Diencephalon (tissue), 1 donor: ENCODE measurements around the gene SLC38A7. TPM values are rescaled to one million over a fixed set of nuclear protein-coding genes. Genes with fewer than 3 reads are reported as not detected.

ENCODE experiments used
- total RNA-seq: library from RNA; depleted of rRNA; stranded (reverse); fragments of >200 nt; gene quantifications from one replicate; pipeline ENCODE4 v1.2.3, GENCODE V29; 2014

Gene SLC38A7
- 24.7 TPM for total RNA-seq

GRCh38 chr16:58684354-58685083 lies at the start of gene SLC38A7:
Gene SLC38A7 (minus strand): TSS chr16:58684770. CDS start chr16:58680126, 4,644 bp downstream.

GRCh38 chr16:58733671-58734458 lies 49.3 kb upstream of the SLC38A7 start, which contains the start of gene GOT2:
Gene GOT2 (minus strand): TSS chr16:58734316. CDS start chr16:58734228, 88 bp downstream.

GRCh38 chr16:58629733-58630640 lies 54.6 kb downstream of the SLC38A7 start, which contains the start of gene CNOT1:
Gene CNOT1 (minus strand): TSS chr16:58629826. CDS start chr16:58599337, 30,489 bp downstream.

Other genes starting within 250 kb of the SLC38A7 start
- 595 TPM for gene NDRG4, start 184.6 kb downstream of the SLC38A7 start, total RNA-seq
- 22.6 TPM for gene SETD6, start 169.3 kb downstream of the SLC38A7 start, total RNA-seq
- 99.4 TPM for gene CNOT1, start 54.9 kb downstream of the SLC38A7 start, total RNA-seq
- gene GOT2, start 49.5 kb upstream of the SLC38A7 start, total RNA-seq: 66.4 TPM